Activated CD8-positive, alpha-beta T cell treated with anti-CD3 and anti-CD28 coated beads for 36 hours (primary cell): Measurements from ENCODE around the gene SLC30A7. TPM values are rescaled to one million over a fixed set of nuclear protein-coding genes. Genes with fewer than 3 reads are reported as not detected.
A peak's percentile ranks its signal among the peaks of the same experiment; 100 is the strongest.

ENCODE experiments used
- ATAC-seq: fragments of 200-7000 bp; cut with Tn5 transposase; one replicate; pipeline ENCODE4 v1.10.0; 2021; ENCODE audit warnings: mild to moderate bottlenecking, moderate library complexity
- CTCF ChIA-PET: fragments of 350-600 bp; sonication (Branson Sonifier 250); formaldehyde crosslinking; loops from one replicate; lab custom pipeline; 2021; ENCODE audit warnings: antibody characterized with exemption; lab: Charles Lee
- POLR2A ChIA-PET: fragments of 350-600 bp; sonication (Branson Sonifier 250); formaldehyde crosslinking; loops from one replicate; lab custom pipeline; 2021; ENCODE audit warnings: antibody characterized with exemption; lab: Charles Lee
- DNase-seq: peaks from one replicate; pipeline ENCODE4 v3.0.0-alpha.2; 2020
- H3K27ac Mint-ChIP-seq: one replicate; pipeline ENCODE4 v1.8.0; 2021; ENCODE audit warnings: mild to moderate bottlenecking, mixed read lengths
- H3K27me3 Mint-ChIP-seq: one replicate; pipeline ENCODE4 v1.8.0; 2021; ENCODE audit warnings: mixed read lengths
- H3K36me3 Mint-ChIP-seq: one replicate; pipeline ENCODE4 v1.8.0; 2021; ENCODE audit warnings: low read depth, mixed read lengths
- H3K4me1 Mint-ChIP-seq: one replicate; pipeline ENCODE4 v1.8.0; 2021; ENCODE audit warnings: low read depth, mixed read lengths
- H3K4me3 Mint-ChIP-seq: one replicate; pipeline ENCODE4 v1.8.0; 2021; ENCODE audit warnings: mild to moderate bottlenecking, moderate library complexity, mixed read lengths
- H3K9me3 Mint-ChIP-seq: one replicate; pipeline ENCODE4 v1.8.0; 2021; ENCODE audit warnings: mixed read lengths
- intact Hi-C: fragments of 100-400 bp; cut with micrococcal nuclease; formaldehyde crosslinking; loops from one replicate; pipeline ENCODE4 v1.10.0; 2022
- total RNA-seq, 2 experiments: library from RNA; stranded (reverse); gene quantifications; one replicate each; pipeline ENCODE4 v1.2.3, GENCODE V29; 2021
- TF ChIP-seq, protein P1 (sequence below): fragments of 200-600 bp; IDR thresholded peaks from one replicate; pipeline ENCODE4 v1.8.0; 2022; ENCODE audit warnings: antibody characterized with exemption, mild to moderate bottlenecking

Gene SLC30A7
- total RNA-seq, 2 experiments from 2014 or later = 32.0 to 36.1 TPM

DNA sequence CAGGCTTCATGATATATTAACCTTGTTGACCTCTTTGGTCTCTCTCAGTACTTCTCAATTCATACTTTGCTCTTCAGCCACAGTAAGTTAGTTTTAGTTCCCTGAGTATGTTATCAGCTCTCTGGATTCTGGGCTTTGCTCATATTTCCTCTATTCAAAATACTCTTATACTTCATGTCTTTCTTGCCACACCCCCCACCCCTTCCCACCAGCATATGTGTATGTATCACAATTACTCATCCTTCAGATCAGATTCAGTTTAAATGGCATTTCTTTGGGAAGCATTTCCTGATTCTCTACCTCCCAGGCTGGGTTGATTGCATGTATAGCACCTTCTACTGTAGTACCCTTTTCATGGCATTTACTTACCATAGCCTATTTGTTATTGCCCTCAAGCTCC, 28.3 kb downstream of the SLC30A7 start:
- TF ChIP-seq, protein P1, sequence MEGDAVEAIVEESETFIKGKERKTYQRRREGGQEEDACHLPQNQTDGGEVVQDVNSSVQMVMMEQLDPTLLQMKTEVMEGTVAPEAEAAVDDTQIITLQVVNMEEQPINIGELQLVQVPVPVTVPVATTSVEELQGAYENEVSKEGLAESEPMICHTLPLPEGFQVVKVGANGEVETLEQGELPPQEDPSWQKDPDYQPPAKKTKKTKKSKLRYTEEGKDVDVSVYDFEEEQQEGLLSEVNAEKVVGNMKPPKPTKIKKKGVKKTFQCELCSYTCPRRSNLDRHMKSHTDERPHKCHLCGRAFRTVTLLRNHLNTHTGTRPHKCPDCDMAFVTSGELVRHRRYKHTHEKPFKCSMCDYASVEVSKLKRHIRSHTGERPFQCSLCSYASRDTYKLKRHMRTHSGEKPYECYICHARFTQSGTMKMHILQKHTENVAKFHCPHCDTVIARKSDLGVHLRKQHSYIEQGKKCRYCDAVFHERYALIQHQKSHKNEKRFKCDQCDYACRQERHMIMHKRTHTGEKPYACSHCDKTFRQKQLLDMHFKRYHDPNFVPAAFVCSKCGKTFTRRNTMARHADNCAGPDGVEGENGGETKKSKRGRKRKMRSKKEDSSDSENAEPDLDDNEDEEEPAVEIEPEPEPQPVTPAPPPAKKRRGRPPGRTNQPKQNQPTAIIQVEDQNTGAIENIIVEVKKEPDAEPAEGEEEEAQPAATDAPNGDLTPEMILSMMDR = no peak
- POLR2A ChIA-PET = no interaction called here
- DNase-seq (peak; percentile 57), ATAC-seq (no peak)
- CTCF ChIA-PET = interaction anchor here (1.5 to 5.3 kb wide), 7 partner anchors 8 to 434 kb away, joined by 3 to 28 read pairs (median 10); no protein-coding TSS in a partner anchor
- H3K36me3 Mint-ChIP-seq = peaks cover 15% of the 10 kb centered on the region
- peaks cover 11% of the 10 kb centered on the region for H3K9me3 Mint-ChIP-seq
- intact Hi-C loops = loop anchor here (5.0 to 10.0 kb wide), 3 partner anchors 101 to 433 kb away; partner anchors contain the start of gene DPH5
- H3K27ac Mint-ChIP-seq = no peak overlapping the region
- H3K4me1 Mint-ChIP-seq = peaks cover 46% of the 10 kb centered on the region
- no peak overlapping the region for H3K4me3 Mint-ChIP-seq
- no peaks in the 10 kb centered on the region for H3K27me3 Mint-ChIP-seq

DNA sequence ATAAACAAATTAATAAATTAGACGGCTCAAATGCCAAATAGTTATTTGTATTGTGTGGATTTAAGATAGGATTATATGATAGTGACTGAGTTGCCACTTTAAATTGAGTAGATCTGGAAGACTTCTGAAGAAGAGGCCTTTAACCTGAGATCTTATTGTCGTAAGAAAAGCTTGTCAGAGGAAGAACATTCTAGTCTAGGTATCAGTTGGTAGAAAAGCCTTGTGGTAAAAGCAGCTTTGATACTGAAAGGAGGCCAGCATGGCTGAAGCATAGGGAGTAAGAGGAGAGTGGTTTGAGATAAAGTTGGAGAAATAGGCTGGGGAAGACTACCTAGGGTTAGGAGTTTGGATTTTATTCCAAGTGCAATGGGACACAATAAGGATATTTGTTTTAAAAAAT, 29.1 kb downstream of the SLC30A7 start:
- no peak overlapping the region for H3K4me3 Mint-ChIP-seq
- DNase-seq (no peak), ATAC-seq (no peak)
- peaks cover 51% of the 10 kb centered on the region for H3K4me1 Mint-ChIP-seq
- H3K27ac Mint-ChIP-seq = no peak overlapping the region
- H3K27me3 Mint-ChIP-seq = no peaks in the 10 kb centered on the region
- TF ChIP-seq, protein P1 = no peak
- POLR2A ChIA-PET = interaction anchor here (0.7 to 1.1 kb wide), 3 partner anchors 17 to 413 kb away, joined by 3 read pairs; no protein-coding TSS in a partner anchor
- peaks cover 11% of the 10 kb centered on the region for H3K9me3 Mint-ChIP-seq
- intact Hi-C loops = loop anchor here (5.0 to 10.0 kb wide), 5 partner anchors 100 to 432 kb away; partner anchors contain the start of genes DPH5 and S1PR1
- peaks cover 18% of the 10 kb centered on the region for H3K36me3 Mint-ChIP-seq
- CTCF ChIA-PET = interaction anchor here (0.7 to 5.3 kb wide), 6 partner anchors 29 to 433 kb away, joined by 3 to 28 read pairs (median 4); no protein-coding TSS in a partner anchor

DNA sequence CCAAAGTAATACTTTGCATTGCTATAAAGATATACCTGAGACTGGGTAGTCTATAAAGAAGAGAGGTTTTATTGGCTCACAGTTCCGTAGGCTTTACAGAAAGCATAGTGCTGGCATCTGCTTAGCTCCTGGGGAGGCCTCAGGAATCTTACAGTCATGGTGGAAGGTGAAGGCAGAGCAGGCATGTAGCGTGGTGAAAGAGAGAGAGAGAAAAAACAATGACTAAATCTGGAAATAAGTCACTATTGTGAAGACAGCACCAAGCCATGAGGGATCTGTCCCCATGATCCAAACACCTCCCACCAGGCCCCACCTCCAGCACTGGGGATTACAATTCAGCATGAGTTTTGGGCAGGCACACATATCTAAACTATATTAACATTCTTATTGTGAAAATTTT, 30.4 kb downstream of the SLC30A7 start:
- CTCF ChIA-PET = interaction anchor here (0.8 to 4.3 kb wide), 2 partner anchors 11 to 362 kb away, joined by 3 to 18 read pairs; no protein-coding TSS in a partner anchor
- Mint-ChIP-seq H3K36me3 (peaks cover 25% of the 10 kb centered on the region), H3K4me3 (no peak overlapping the region), H3K4me1 (peaks cover 54% of the 10 kb centered on the region), H3K27ac (no peak overlapping the region), H3K9me3 (peaks cover 11% of the 10 kb centered on the region), H3K27me3 (no peaks in the 10 kb centered on the region)
- ATAC-seq (no peak), DNase-seq (no peak)
- TF ChIP-seq, protein P1 = no peak
- intact Hi-C loops = loop anchor here (5.0 to 10.0 kb wide), 3 partner anchors 99 to 311 kb away; partner anchors contain the start of genes DPH5 and S1PR1
- POLR2A ChIA-PET = interaction anchor here (1.0 to 1.4 kb wide), 2 partner anchors 16 to 310 kb away, joined by 3 to 5 read pairs; no protein-coding TSS in a partner anchor

DNA sequence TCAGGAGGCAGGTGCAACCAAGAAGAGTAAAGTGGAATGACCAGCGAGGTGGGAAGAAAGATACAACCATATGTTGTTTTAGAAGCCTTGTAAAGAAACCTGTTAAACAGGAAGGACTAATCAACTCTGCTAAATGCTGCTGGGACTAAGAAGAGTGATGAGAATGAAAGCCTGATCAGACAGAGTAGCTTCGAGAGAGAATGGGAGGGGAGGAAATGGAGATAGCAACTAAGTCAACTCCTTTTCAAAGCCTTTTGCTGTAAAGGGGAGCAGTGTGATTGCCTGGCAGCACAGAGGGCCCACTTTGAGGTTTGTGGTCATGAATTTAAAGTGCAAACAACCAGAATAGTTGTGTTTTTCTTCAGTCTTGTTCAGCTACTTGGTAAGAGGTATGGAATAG, 31.4 kb downstream of the SLC30A7 start:
- POLR2A ChIA-PET = interaction anchor here (0.6 to 1.4 kb wide), 4 partner anchors 22 to 516 kb away, joined by 4 to 6 read pairs (median 5); no protein-coding TSS in a partner anchor
- peaks cover 56% of the 10 kb centered on the region for H3K4me1 Mint-ChIP-seq

More for the DNA sequence above, 31.4 kb downstream of the SLC30A7 start:
- ATAC-seq (peak; percentile 89), DNase-seq (peak; percentile 72)
- no peak overlapping the region for H3K27ac Mint-ChIP-seq
- CTCF ChIA-PET = interaction anchor here (0.5 to 4.3 kb wide), 5 partner anchors 19 to 430 kb away, joined by 3 to 18 read pairs (median 3); no protein-coding TSS in a partner anchor
- intact Hi-C loops = loop anchor here (5.0 to 10.0 kb wide), 3 partner anchors 98 to 310 kb away; partner anchors contain the start of genes DPH5 and S1PR1
- H3K9me3 Mint-ChIP-seq = peaks cover 14% of the 10 kb centered on the region
- H3K4me3 Mint-ChIP-seq = no peak overlapping the region
- H3K36me3 Mint-ChIP-seq = peaks cover 32% of the 10 kb centered on the region
- TF ChIP-seq, protein P1 = no peak
- H3K27me3 Mint-ChIP-seq = no peaks in the 10 kb centered on the region
